Measurements from ENCODE around the gene PTPRG. TPM values are rescaled to one million over a fixed set of nuclear protein-coding genes. Genes with fewer than 3 reads are reported as not detected.

Gene PTPRG
- total RNA-seq, 2 donors from 2014 or later: 33.9 to 39.2 TPM

GRCh38 chr3:61901496-61901895 lies 340.1 kb downstream of the PTPRG start:
- Histone ChIP-seq H3K4me1 (peaks cover 0 to 27% of the 10 kb centered on the region in 2 donors), H3K36me3 (no peaks in the 10 kb centered on the region)

GRCh38 chr3:61901986-61902385 lies 340.6 kb downstream of the PTPRG start:
- Histone ChIP-seq H3K4me1 (peaks cover 0 to 27% of the 10 kb centered on the region in 2 donors), H3K4me3 (no peak overlapping the region), H3K27ac (no peak overlapping the region), H3K27me3 (no peaks in the 10 kb centered on the region), H3K9me3 (no peaks in the 10 kb centered on the region), H3K36me3 (no peaks in the 10 kb centered on the region)
- DNase-seq (ENCODE audit: low spot score): no peak
- TF ChIP-seq CTCF (IDR thresholded peaks at IDR 0.05): no peak

More at GRCh38 chr3:61901496-61901895, 340.1 kb downstream of the PTPRG start:
- H3K27ac ChIP-seq: no peak overlapping the region
- no peak overlapping the region for H3K4me3 ChIP-seq
- H3K27me3 ChIP-seq: no peaks in the 10 kb centered on the region
- no peak for TF ChIP-seq CTCF (IDR thresholded peaks at IDR 0.05)
- no peaks in the 10 kb centered on the region for H3K9me3 ChIP-seq
- no peak for DNase-seq (ENCODE audit: low spot score)

GRCh38 chr3:61903074-61903473 lies 341.7 kb downstream of the PTPRG start:
- Histone ChIP-seq H3K36me3 (no peaks in the 10 kb centered on the region), H3K9me3 (no peaks in the 10 kb centered on the region), H3K27me3 (no peaks in the 10 kb centered on the region), H3K4me1 (peaks cover 0 to 27% of the 10 kb centered on the region in 2 donors), H3K4me3 (no peak overlapping the region), H3K27ac (peak overlapping the region in 1 of 2 donors; percentile 65)
- TF ChIP-seq CTCF (IDR thresholded peaks at IDR 0.05): no peak
- DNase-seq (ENCODE audit: low spot score): no peak

- TF ChIP-seq CTCF (IDR thresholded peaks at IDR 0.05): no peak
- no peaks in the 10 kb centered on the region for H3K27me3 ChIP-seq
- peaks cover 0 to 27% of the 10 kb centered on the region in 2 donors for H3K4me1 ChIP-seq
- H3K9me3 ChIP-seq: no peaks in the 10 kb centered on the region
- DNase-seq (ENCODE audit: low spot score): no peak
- H3K36me3 ChIP-seq: no peaks in the 10 kb centered on the region
- H3K27ac ChIP-seq: peak overlapping the region; percentile 54 to 65
- H3K4me3 ChIP-seq: no peak overlapping the region
These were observed 342.7 kb downstream of the PTPRG start for GRCh38 chr3:61903931-61904657.

- Histone ChIP-seq H3K27ac (no peak overlapping the region), H3K9me3 (no peaks in the 10 kb centered on the region), H3K27me3 (no peaks in the 10 kb centered on the region), H3K36me3 (no peaks in the 10 kb centered on the region), H3K4me3 (no peak overlapping the region), H3K4me1 (peaks cover 0 to 27% of the 10 kb centered on the region in 2 donors)
- DNase-seq (ENCODE audit: low spot score): no peak
- no peak for TF ChIP-seq CTCF (IDR thresholded peaks at IDR 0.05)
These were observed 345.9 kb downstream of the PTPRG start for GRCh38 chr3:61907210-61907795.
